Measurements from ENCODE around the gene RPS16. TPM values are rescaled to one million over a fixed set of nuclear protein-coding genes. Genes with fewer than 3 reads are reported as not detected.

RPS16 gene
- total and polyA plus RNA-seq, 4 experiments from 2014 or later: 1,590 to 4,227 (median 3,056) TPM

GRCh38 chr19:39449116-39449797 is 13.5 kb upstream of the RPS16 start:
- Histone ChIP-seq H3K4me1 (ENCODE audit: insufficient read depth, low read length) (peaks cover 70% of the 10 kb centered on the region), H3K27ac (ENCODE audit: low read depth, low read length) (peak overlapping the region; percentile 12), H3K4me3 (ENCODE audit: low read length in 2 of 2) (no peak overlapping the region), H3K27me3 (ENCODE audit: insufficient read depth, low read length) (no peaks in the 10 kb centered on the region), H3K9me3 (ENCODE audit: control insufficient read depth in 1 of 2, low read length in 2 of 2) (no peaks in the 10 kb centered on the region), H3K36me3 (ENCODE audit: insufficient read depth, low read length) (peaks cover 19% of the 10 kb centered on the region)
- Mint-ChIP-seq H3K27me3 (no peaks in the 10 kb centered on the region), H3K36me3 (peaks cover 27 to 57% of the 10 kb centered on the region in 2 donors), H3K4me3 (peak overlapping the region in 7 of 8 donors; percentile 53 to 89 (median 65)), H3K9me3 (no peaks in the 10 kb centered on the region), H3K27ac (peak overlapping the region; percentile 70 to 93 (median 77)), H3K4me1 (peaks cover 52 to 83% (median 70%) of the 10 kb centered on the region in 4 donors)
- intact Hi-C loops (cut with micrococcal nuclease): loop anchor here (5.0 kb wide), 1 partner anchor 383 kb away; the partner anchor contains the start of gene DYRK1B
- ChIA-PET POLR2A (ENCODE audit: partially characterized antibody) (interaction anchor here (0.6 to 5.5 kb wide), 3 partner anchors 9 to 83 kb away, joined by 3 to 153 read pairs (median 3); partner anchors contain the start of genes EID2B and RPS16), CTCF (ENCODE audit: partially characterized antibody) (interaction anchor here (1.1 kb wide), 1 partner anchor 25 kb away, joined by 3 read pairs; no protein-coding TSS in a partner anchor)
- peak in 1 of 5 donors; percentile 21 for DNase-seq

- H3K36me3 Mint-ChIP-seq: peaks cover 25 to 48% of the 10 kb centered on the region in 2 donors
- ChIA-PET POLR2A (ENCODE audit: partially characterized antibody) (interaction anchor here (5.5 kb wide), 1 partner anchor 14 kb away, joined by 153 read pairs; the partner anchor contains the start of gene RPS16), CTCF (ENCODE audit: partially characterized antibody) (no interaction called here)
- H3K27me3 Mint-ChIP-seq: no peaks in the 10 kb centered on the region
- H3K27ac ChIP-seq (ENCODE audit: low read depth, low read length): peak overlapping the region; percentile 38
- peaks cover 52 to 82% (median 69%) of the 10 kb centered on the region in 4 donors for H3K4me1 Mint-ChIP-seq
- no peaks in the 10 kb centered on the region for H3K9me3 Mint-ChIP-seq
- peaks cover 16% of the 10 kb centered on the region for H3K36me3 ChIP-seq (ENCODE audit: insufficient read depth, low read length)
- DNase-seq: peak in 1 of 5 donors; percentile 37
- intact Hi-C loops (cut with micrococcal nuclease): loop anchor here (5.0 kb wide), 1 partner anchor 384 kb away; the partner anchor contains the start of gene DYRK1B
- no peaks in the 10 kb centered on the region for H3K9me3 ChIP-seq (ENCODE audit: control insufficient read depth in 1 of 2, low read length in 2 of 2)
- H3K27ac Mint-ChIP-seq: peak overlapping the region; percentile 64 to 98 (median 88)
- H3K27me3 ChIP-seq (ENCODE audit: insufficient read depth, low read length): no peaks in the 10 kb centered on the region
- peak overlapping the region; percentile 74 to 98 (median 94) for H3K4me3 Mint-ChIP-seq
- no peak overlapping the region for H3K4me3 ChIP-seq (ENCODE audit: low read length in 2 of 2)
- peaks cover 70% of the 10 kb centered on the region for H3K4me1 ChIP-seq (ENCODE audit: insufficient read depth, low read length)
Observed at GRCh38 chr19:39448271-39448670, 12.5 kb upstream of the RPS16 start.

- Histone ChIP-seq H3K27ac (ENCODE audit: low read depth, low read length) (peak overlapping the region; percentile 99), H3K4me3 (ENCODE audit: low read length in 2 of 2) (peak overlapping the region; percentile 98), H3K36me3 (ENCODE audit: insufficient read depth, low read length) (peaks cover under 1% of the 10 kb centered on the region), H3K27me3 (ENCODE audit: insufficient read depth, low read length) (no peaks in the 10 kb centered on the region), H3K9me3 (ENCODE audit: control insufficient read depth in 1 of 2, low read length in 2 of 2) (no peaks in the 10 kb centered on the region), H3K4me1 (ENCODE audit: insufficient read depth, low read length) (peaks cover 62% of the 10 kb centered on the region)
- Mint-ChIP-seq H3K4me1 (peaks cover 40 to 70% (median 53%) of the 10 kb centered on the region in 4 donors), H3K27me3 (peaks cover 0 to 2% of the 10 kb centered on the region in 2 donors), H3K27ac (peak overlapping the region; percentile 88 to 98 (median 95)), H3K9me3 (no peaks in the 10 kb centered on the region), H3K36me3 (peaks cover 10 to 34% of the 10 kb centered on the region in 2 donors), H3K4me3 (peak overlapping the region; percentile 89 to 98 (median 96))
- CTCF ChIA-PET (ENCODE audit: partially characterized antibody): interaction anchor here (2.5 to 2.7 kb wide), 3 partner anchors 11 to 87 kb away, joined by 12 to 13 read pairs (median 12); partner anchors contain the start of genes EID2B and RPS16
- intact Hi-C loops (cut with micrococcal nuclease): loop anchor here (5.0 kb wide), 1 partner anchor 386 kb away; the partner anchor contains the start of gene DYRK1B
- POLR2A ChIA-PET (ENCODE audit: partially characterized antibody): interaction anchor here (0.7 to 5.5 kb wide), 10 partner anchors 12 to 1917 kb away, joined by 3 to 153 read pairs (median 8); partner anchors contain the start of genes EID2B, MED29, PAF1 and RPS16
- peak in 1 of 5 donors; percentile 39 for DNase-seq
Observed at GRCh38 chr19:39446365-39447084, 10.8 kb upstream of the RPS16 start.

- Histone ChIP-seq H3K36me3 (ENCODE audit: insufficient read depth, low read length) (no peaks in the 10 kb centered on the region), H3K27ac (ENCODE audit: low read depth, low read length) (peak within 1 kb of the TSS; percentile 99), H3K4me1 (ENCODE audit: insufficient read depth, low read length) (peaks cover 51% of the 10 kb centered on the region), H3K9me3 (ENCODE audit: control insufficient read depth in 1 of 2, low read length in 2 of 2) (no peaks in the 10 kb centered on the region), H3K4me3 (ENCODE audit: low read length in 2 of 2) (peak within 1 kb of the TSS; percentile 98), H3K27me3 (ENCODE audit: insufficient read depth, low read length) (no peaks in the 10 kb centered on the region)
- Mint-ChIP-seq H3K4me3 (peak within 1 kb of the TSS; percentile 89 to 98 (median 96)), H3K27ac (peak within 1 kb of the TSS; percentile 88 to 98 (median 95)), H3K4me1 (peaks cover 37 to 65% (median 48%) of the 10 kb centered on the region in 4 donors), H3K36me3 (peaks cover 9 to 32% of the 10 kb centered on the region in 2 donors), H3K9me3 (no peaks in the 10 kb centered on the region), H3K27me3 (peaks cover 0 to 2% of the 10 kb centered on the region in 2 donors)
- CTCF ChIA-PET (ENCODE audit: partially characterized antibody): interaction anchor here (0.7 to 2.7 kb wide), 4 partner anchors 10 to 88 kb away, joined by 5 to 13 read pairs (median 12); partner anchors contain the start of genes EID2B and RPS16
- POLR2A ChIA-PET (ENCODE audit: partially characterized antibody): interaction anchor here (0.6 to 5.5 kb wide), 29 partner anchors 11 to 1899 kb away, joined by 3 to 153 read pairs (median 5); partner anchors contain the start of genes EID2, EID2B, GMFG and MED29
- intact Hi-C loops (cut with micrococcal nuclease): loop anchor here (1.0 to 5.0 kb wide), 6 partner anchors 9 to 387 kb away; partner anchors contain the start of genes DYRK1B, EID2, MED29 and PAF1
- peak; percentile 96 to 99 (median 99) for DNase-seq
Observed at GRCh38 chr19:39445196-39446111, 9.7 kb upstream of the RPS16 start, which contains the start of gene SUPT5H. Gene SUPT5H, plus strand, starts transcription at chr19:39445582. Its CDS starts 309 bp downstream, at chr19:39445891.

GRCh38 chr19:39444598-39445195 is 8.9 kb upstream of the RPS16 start:
- Mint-ChIP-seq H3K27me3 (peaks cover 0 to 2% of the 10 kb centered on the region in 2 donors), H3K36me3 (peaks cover 9 to 30% of the 10 kb centered on the region in 2 donors), H3K27ac (peak overlapping the region; percentile 88 to 98 (median 95)), H3K4me3 (peak overlapping the region; percentile 89 to 98 (median 96)), H3K9me3 (no peaks in the 10 kb centered on the region), H3K4me1 (peaks cover 35 to 64% (median 45%) of the 10 kb centered on the region in 4 donors)
- POLR2A ChIA-PET (ENCODE audit: partially characterized antibody): interaction anchor here (0.7 to 5.5 kb wide), 29 partner anchors 10 to 1899 kb away, joined by 3 to 153 read pairs (median 5); partner anchors contain the start of genes EID2, EID2B, GMFG and MED29
- CTCF ChIA-PET (ENCODE audit: partially characterized antibody): interaction anchor here (0.7 to 2.7 kb wide), 6 partner anchors 9 to 89 kb away, joined by 3 to 13 read pairs (median 8); partner anchors contain the start of genes EID2B and RPS16
- Histone ChIP-seq H3K27ac (ENCODE audit: low read depth, low read length) (peak overlapping the region; percentile 99), H3K4me1 (ENCODE audit: insufficient read depth, low read length) (peaks cover 44% of the 10 kb centered on the region), H3K36me3 (ENCODE audit: insufficient read depth, low read length) (no peaks in the 10 kb centered on the region), H3K27me3 (ENCODE audit: insufficient read depth, low read length) (no peaks in the 10 kb centered on the region), H3K9me3 (ENCODE audit: control insufficient read depth in 1 of 2, low read length in 2 of 2) (no peaks in the 10 kb centered on the region), H3K4me3 (ENCODE audit: low read length in 2 of 2) (peak overlapping the region; percentile 79 to 98)
- intact Hi-C loops (cut with micrococcal nuclease): loop anchor here (1.0 to 5.0 kb wide), 6 partner anchors 8 to 388 kb away; partner anchors contain the start of genes DYRK1B, EID2, MED29 and PAF1
- DNase-seq: peak in 1 of 5 donors; percentile 1
